CD1c-positive myeloid dendritic cell (primary cell): ENCODE data around the gene TLR4.
A peak's percentile ranks its signal among the peaks of the same experiment; 100 is the strongest.

Source experiments
- DNase-seq: peaks from one replicate; pipeline ENCODE4 v3.0.0-alpha.2; 2016; ENCODE audit errors: extremely low spot score

TLR4 gene

DNA sequence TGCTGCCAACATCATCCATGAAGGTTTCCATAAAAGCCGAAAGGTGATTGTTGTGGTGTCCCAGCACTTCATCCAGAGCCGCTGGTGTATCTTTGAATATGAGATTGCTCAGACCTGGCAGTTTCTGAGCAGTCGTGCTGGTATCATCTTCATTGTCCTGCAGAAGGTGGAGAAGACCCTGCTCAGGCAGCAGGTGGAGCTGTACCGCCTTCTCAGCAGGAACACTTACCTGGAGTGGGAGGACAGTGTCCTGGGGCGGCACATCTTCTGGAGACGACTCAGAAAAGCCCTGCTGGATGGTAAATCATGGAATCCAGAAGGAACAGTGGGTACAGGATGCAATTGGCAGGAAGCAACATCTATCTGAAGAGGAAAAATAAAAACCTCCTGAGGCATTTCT lies 10.1 kb downstream of the TLR4 start:
- DNase-seq, result no peak

DNA sequence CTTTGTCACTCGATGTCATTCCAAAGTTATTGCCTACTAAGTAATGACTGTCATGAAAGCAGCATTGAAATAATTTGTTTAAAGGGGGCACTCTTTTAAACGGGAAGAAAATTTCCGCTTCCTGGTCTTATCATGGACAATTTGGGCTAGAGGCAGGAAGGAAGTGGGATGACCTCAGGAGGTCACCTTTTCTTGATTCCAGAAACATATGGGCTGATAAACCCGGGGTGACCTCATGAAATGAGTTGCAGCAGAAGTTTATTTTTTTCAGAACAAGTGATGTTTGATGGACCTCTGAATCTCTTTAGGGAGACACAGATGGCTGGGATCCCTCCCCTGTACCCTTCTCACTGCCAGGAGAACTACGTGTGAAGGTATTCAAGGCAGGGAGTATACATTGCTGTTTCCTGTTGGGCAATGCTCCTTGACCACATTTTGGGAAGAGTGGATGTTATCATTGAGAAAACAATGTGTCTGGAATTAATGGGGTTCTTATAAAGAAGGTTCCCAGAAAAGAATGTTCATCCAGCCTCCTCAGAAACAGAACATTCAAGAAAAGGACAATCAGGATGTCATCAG lies 11.3 kb downstream of the TLR4 start:
- DNase-seq, result no peak

DNA sequence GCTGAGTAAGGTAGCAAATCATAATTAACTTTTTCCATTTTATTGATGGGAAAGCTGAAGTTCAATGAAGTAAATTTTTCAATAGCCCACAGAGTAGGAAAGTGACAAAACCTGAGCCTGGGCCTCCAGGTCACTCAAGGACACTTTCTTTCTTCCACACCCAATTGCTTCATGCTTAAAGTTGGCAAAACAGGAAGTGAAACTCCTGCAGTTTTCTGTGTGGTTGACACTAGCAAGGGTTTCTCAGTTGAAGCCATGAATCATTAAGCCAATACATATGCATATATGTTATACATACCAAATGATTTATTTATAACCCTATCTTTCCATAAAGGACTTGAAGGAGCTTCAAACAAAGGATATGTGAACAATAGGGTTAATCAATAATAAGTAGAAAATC lies 13.9 kb downstream of the TLR4 start:
- DNase-seq, result peak; percentile 92

DNA sequence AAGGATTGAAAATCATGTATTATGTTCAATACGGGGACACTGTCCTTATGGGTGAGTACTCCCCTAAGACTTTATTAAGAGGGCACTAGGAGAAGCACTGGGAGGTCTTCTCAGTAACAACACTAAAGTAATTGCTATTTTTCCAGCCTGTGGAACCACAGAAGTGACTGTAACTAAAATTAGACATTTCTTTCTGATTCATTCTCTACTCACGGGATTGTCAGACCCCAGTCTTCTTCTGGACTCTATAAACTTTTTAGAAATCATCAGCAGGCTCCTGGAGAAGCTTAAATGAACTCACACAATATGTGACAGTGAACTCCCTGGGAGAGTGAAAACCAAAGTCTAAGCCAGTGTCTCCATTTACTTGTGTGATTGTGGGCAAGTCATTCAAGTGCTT lies 14.5 kb downstream of the TLR4 start:
- DNase-seq, result no peak

DNA sequence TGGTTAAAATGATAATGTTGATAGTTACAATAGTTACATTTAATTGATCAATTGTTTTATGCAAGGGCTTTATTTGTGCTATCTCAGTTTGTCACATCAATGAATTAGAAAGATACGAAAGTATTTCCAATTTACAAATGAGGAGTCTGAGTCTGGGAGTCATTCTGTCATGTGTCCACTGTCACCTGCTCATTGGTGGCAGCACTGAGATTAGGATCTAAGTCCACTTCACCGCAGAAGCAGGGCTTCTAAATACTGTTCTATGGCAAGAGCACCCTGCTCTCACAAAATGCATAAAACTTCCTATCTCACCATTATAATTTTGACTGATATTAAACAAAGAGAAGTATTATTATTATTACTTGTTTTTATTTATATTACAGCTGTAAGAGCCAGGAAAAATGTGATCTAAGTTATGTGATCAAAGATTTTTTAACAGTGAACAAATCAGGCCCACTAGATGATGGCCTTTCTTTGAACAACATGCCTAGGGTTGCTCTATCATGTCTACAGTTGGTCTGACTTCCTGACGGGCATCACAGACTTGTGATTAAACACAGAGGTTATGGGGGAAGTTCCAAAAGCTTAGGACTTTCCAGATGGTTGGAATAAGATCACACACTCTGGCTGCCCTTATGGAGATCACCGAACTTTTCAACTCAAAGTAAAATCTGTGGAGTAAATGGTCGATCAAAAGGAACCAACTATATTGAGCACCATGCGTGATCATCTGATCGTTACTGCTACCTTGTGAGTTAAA lies 15.1 kb downstream of the TLR4 start:
- DNase-seq, result no peak

DNA sequence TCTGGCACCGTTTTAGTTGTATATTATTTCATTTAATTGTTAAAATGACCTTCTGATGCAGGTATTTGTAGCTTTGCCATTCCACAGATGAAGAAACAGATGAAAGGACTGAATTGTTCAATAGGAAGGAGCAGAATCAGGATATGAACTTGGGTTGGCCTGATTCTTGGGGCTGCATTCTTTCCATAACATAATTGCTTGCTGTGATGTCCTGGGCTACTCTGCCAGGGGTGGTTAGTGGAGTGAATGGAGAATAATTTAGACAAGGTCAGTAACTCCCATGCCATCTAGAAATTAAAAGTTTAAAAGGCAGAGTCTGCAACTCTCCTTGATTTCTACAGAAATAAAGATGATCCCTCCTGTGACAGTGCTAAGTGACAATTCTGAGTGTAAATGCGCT lies 15.9 kb downstream of the TLR4 start:
- DNase-seq, result no peak

DNA sequence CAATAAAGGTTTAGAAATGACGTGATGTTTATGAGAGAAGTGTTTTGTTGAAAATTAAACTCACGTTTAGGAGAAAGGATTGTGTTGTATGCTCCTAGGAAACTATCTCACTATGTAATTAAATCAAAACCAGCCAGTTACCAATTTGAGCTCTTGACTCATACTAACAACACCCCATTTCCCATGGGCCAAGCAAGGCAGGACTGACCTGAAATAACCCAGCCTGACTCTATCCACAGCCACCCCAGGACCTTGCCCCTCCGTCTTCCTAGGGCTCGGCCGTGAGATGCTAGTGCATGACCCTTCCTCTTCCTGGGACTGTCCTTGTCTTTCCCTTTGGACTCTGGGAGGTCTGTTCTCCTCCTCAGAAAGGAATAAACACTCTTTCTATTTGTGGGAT lies 16.4 kb downstream of the TLR4 start:
- no peak for DNase-seq

DNA sequence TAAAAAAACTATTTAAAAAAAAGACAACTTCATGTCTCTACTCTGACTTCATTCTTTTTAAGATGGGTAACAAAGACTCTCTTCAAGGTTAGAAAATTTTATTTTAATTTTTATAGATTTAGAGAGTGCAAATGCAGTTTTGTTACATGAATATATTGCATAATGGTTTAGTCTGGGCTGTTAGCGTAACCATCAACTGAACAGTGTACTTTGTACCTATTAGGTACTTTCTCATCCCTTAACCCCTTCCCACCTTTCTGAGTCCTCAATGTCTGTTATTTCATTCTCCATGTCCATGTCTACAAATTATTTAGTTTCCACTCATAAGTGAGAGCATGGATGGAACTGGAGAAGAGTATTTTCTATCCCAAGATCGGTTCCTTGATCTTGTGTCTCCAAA lies 16.8 kb downstream of the TLR4 start:
- DNase-seq, result no peak

DNA sequence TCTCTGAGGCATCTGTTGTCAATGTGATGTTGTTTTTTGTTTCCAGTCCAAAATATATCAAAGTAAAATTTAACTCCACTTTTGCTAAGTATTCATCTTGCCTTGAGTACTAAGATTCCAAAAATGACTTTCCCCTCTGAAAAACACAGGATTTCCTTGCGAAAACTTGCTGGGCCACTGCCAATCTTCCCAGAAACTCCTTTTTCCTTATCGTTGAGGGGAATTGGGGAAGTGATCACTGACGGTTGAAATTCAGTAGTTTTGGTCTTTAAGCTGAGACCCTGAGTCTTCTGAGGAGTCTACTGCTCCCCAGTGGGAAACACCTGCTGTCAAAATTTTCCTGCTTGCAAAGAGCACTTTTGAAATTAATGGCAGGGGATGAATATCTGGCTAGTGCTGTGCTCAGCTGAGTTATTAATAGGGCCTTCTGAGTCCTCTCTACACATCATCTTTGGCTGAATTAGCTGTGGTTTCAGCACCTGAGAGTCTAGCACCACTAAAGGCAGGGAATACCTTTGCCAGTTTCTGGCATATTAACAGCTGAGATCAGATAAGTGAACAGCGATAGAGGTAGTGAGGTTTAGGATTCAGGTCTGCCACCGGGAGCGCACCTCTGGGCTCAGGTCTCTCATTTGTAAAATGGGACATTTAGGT lies 18.0 kb downstream of the TLR4 start:
- DNase-seq, result no peak

DNA sequence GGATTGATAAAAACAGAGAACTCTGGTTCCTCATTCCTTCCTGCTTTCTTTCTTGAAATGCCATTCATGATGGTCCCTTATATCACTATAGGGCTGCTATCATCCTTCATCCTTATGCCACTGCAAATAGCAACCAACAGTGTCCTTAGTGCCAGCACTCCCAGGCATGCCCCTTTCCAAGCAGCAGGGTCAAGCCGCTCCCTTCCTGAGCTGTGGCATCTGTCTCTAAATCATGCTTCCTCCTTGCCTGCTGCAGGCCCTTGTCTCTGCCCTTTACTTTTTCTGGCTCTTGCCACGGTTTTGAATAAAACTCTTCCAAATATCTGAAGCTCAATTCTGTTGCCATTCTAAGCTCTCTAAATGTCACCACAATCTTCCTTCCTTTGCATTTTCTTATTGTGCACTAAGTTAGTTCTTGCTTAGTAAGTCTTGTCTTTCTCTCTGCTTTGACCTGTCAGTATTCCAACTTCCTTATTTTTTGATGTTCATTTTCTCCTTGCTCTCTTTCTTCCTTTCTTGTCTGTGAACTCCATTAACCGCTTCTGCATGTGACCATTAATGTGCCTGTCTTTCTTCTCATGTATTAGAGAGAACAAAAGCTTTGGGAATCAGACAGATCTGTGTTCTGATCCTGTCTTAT lies 19.9 kb downstream of the TLR4 start:
- DNase-seq, result no peak

DNA sequence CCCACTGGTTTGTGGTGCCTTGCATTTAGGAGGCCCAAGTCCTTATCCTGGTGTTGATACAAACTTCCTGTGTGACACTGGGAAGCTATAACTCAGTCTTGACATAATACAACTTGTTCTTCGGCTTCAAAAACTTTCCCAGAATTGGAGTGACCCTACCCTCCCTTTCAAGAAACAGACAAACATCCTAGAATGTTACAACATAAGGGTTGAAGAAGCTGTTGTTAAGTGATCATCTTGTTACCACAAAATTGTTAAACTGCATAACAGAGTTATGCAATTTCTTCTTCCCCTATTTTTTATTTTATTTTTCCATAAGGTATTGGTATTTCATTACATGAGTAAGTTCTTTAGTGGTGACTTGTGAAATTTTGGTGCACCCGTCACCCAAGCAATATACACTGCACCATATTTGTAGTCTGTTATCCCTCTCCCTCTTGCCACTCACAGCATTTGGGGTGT lies 21.3 kb downstream of the TLR4 start:
- peak; percentile 66 for DNase-seq

DNA sequence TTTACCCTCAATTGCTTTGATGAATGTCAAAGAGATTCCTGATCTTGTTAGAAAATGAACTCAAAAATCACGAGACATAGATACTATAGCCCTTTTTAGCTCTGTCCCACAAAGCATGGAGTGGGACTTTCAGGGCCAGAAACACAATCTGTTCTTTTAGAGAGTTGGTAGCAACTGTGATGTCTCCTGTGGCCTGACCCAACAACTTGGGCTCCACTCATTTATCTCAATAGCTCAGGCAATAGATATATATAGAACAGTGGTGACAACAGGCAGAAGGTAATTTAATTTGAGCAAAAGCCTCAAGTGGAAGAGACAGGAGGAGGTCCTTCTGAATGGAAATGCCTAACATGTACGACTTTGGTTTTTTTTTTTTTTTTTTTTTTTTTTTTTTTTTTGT lies 25.2 kb downstream of the TLR4 start:
- DNase-seq, result no peak

DNA sequence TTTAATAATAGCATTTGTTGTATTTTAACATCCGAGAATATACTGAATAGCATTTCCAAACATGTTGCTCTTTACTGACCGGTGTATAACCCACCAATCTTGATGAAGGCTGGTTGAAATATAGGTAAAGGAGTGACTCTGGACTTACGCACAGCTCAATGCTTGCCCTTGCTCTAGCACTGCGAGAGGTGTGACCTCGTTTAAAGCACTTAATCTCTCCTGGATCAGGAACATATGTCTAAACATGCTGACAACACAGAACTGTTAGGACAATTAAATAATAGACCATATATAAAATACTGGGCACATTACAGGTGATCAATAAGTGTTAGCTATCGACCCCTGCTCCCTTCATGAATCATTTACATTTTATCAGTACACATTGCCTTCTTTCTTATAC lies 28.3 kb downstream of the TLR4 start:
- DNase-seq, result no peak

DNA sequence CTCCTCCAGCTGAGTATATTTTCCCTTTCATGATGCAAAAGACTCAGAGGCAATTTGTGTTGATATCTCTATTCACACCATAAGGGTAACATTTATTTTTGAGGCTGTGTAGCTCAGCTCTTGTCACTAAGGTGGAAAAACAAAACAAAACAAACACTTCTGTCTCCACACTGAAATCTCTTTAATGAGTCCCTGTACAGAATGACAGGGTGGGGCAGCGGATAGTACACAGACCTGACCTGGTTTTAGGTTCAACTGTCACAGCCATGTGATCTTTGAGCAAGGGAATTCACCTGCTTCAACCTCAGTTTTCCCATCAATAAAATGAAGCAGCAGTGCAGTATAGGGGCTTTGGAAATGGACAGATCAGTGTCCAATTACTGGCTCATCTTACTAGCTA lies 29.3 kb downstream of the TLR4 start:
- DNase-seq, result no peak

DNA sequence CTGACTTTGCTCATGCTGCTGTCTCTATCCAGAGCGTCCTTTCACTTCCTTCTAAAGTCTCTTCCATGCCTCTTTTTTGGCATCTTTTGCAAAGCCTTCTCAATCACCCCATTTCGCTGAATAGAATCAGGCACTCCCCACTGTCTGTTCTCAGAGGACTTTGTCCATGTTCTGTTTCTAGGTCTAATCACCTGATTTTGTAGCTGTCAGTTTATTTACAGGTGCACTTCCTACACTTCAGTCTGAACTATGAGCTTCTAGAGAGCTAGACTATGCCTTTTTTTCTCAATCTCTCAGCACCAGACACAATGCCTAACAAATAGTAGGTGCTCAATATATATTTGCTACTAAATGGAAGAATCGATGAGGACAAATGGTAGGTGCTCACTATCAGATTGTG lies 29.9 kb downstream of the TLR4 start:
- DNase-seq, result no peak

DNA sequence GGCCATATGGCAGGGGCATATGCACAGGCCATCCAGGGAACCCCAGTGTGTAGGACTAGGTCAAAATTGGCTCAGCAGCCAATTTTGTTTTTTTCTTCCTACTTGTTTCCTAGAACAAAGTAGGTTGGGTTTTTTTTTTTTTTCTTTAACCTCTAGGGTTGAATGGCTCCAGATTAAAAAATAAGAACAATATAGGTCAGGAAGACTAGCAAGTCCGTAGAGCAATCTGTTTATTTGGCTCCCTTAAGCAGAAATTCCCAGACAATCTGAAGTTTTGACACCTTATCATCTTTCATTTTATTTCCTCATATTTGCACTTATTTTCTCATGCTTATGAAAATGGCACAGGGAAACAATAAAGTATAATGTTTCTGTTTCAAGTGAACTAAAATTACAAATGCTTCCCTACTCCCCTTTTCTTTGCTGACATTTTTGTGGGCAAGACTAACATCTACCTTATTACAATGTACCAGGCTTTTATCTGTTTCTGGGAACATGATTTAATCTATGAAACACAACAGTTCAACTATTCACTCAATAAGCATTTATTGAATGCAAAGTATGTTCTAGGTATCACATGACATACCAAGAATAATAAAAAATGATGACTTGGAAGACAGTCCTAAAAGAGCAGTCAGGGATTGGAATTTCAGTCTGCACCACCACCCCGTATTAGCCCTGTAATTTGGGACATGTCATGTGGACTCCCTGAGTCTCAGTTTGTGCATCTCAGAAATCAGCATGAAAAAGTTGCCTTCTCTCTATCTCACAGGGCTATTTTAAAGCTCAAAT lies 30.5 kb downstream of the TLR4 start:
- DNase-seq, result no peak

DNA sequence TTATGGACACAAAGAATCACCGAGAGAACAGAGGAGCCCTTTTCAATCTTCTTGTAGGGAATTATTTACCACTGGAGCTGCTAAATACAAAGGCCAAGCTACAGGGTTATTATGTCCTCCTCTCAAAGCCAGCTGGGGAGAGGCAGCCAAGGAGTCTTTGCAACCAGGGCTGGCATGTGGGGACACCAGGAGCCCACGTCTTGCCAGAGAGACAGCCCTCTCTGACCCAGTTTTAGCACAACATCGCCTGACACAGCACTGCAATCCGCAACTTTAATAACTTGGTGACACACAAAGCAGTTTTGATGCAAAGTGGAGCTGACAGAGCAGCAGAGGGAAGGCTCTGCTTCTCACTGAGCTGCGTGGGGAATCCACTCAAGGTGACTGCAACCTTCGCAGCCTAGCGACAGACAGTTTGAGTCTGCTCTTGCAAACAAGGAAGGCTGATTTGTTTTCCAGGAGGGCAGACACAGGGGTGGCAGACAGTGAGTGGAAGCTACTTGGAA lies 33.6 kb downstream of the TLR4 start:
- no peak for DNase-seq

DNA sequence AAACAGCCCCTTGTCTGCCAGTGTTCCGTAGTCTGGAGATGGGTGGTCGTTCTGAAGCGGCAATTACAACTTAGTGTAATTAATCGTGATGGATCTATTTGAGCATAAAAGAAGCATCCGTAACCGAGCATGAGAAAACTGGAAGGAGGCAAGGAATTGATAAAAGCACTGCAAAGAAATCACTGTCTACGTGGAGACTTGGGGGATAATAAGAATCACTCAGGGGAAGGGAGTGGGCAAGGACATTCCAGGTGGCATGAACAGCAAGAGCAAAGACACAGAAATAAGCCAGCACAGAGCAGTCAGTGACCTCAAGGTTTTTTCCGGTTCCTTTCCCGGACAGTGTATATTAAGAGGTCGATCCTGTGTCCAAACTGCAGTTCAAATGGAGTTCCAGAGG lies 35.0 kb downstream of the TLR4 start:
- no peak for DNase-seq

DNA sequence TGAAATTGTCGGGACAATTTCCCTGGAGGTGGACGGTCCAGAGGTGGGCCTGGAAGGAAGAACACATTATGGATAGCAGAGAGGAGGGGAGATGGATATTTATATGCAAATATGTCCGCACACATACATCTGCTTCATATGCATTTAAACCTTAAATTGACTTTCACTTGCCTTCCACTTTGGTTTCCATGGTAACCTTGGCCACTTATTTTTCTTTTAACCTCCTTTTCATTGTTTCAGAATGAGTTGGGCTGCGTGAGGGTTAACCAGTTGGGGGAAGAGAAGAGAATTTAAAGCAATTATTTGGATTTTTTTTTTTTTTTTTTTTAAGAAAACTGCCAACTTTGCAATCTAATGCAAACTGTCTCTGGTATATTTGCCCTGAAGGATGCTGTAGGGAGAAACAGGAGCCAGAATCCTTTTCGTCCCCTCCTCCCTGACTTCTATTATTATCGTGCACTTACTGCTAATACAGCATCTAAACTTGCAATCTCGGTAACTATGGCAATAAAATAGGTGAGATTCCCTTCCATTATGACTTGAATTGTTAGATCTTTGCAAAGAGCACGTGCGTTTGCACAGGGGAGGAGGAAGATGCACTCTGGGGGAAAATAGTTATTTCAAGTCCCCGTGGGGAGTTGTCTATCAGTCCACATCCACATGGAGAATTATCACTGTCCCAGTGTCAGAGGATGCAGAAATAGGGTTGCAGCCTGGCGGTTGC lies 35.6 kb downstream of the TLR4 start:
- no peak for DNase-seq

DNA sequence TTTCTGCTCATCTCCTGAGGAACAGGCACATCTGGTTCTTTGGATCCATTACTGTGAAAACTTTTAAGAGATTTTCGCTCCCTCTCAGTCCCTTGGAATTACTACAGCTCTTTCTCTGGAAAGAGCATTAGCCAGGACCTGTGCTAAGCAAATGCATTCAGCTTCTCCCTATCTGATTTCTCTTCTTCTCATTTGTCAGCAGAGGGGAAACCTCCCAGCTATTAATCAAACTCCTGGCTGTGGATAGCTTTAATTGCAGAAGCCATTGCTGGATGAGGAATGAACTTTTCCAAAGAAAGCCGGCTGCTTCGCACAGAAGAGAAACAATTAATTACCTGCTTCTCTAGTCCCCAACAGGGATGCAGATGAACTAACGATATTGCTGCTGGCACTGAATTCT lies 37.9 kb downstream of the TLR4 start:
- DNase-seq, result no peak

DNA sequence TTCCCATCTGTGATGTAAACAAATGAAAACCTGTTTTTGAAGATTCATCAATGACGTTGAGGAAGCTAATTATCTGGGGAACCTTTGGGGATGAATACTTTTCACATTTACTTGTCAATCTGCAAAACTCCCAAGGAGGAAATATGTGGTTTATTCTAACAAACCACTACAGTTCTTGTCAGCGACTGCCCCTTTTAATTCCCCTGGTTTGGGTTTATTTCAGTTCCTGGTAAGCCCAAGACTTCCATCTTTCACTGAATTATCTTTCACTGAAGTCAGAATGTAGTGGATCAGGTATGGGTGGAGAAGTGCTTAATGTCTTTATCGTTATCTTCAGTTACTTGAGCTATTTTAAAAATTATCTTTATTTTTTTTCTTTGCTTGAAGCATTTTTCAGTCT lies 40.2 kb downstream of the TLR4 start:
- peak; percentile 33 for DNase-seq
